Fibroblast of villous mesenchyme (primary cell): ENCODE results near the gene C11orf68. TPM values are rescaled to one million over a fixed set of nuclear protein-coding genes. Genes with fewer than 3 reads are reported as not detected.

Experiments used
- total RNA-seq: library from RNA; depleted of rRNA; stranded (reverse); fragments of >200 nt; gene quantifications from 2 replicates; pipeline ENCODE4 v1.2.3, GENCODE V29; 2012

C11orf68 gene
- total RNA-seq, 1 donor, result 31.5 TPM

Other genes with a start within 250 kb of the C11orf68 start
- gene KAT5, start 206.8 kb downstream of the C11orf68 start, total RNA-seq, result 33.2 and 42.2 TPM in 2 replicates
- gene RNASEH2C, start 198.3 kb downstream of the C11orf68 start, total RNA-seq, result 41.5 and 44.1 TPM in 2 replicates
- 13.8 and 16.4 TPM in 2 replicates for gene AP5B1, start 138.1 kb downstream of the C11orf68 start, total RNA-seq
- not detected in 2 replicates for gene OVOL1, start 132.0 kb downstream of the C11orf68 start, total RNA-seq
- gene SNX32, start 85.1 kb downstream of the C11orf68 start, total RNA-seq, result under 0.01 TPM in 1 of 2 replicates, not detected in the other
- gene CFL1, start 60.9 kb downstream of the C11orf68 start, total RNA-seq, result 1,115 and 1,444 TPM in 2 replicates
- gene MUS81, start 58.6 kb downstream of the C11orf68 start, total RNA-seq, result 71.2 and 75.7 TPM in 2 replicates
- 77.7 and 79.6 TPM in 2 replicates for gene EFEMP2, start 46.3 kb downstream of the C11orf68 start, total RNA-seq
- gene CTSW, start 39.2 kb downstream of the C11orf68 start, total RNA-seq, result 0.43 TPM in 1 of 2 replicates, not detected in the other
- 144 and 158 TPM in 2 replicates for gene FIBP, start 30.6 kb downstream of the C11orf68 start, total RNA-seq
- gene CCDC85B, start 28.4 kb downstream of the C11orf68 start, total RNA-seq, result 37.1 and 49.0 TPM in 2 replicates
- gene FOSL1, start 18.7 kb downstream of the C11orf68 start, total RNA-seq, result 18.0 and 41.0 TPM in 2 replicates
- 216 and 218 TPM in 2 replicates for gene DRAP1, start 364 bp upstream of the C11orf68 start, total RNA-seq
- gene TSGA10IP, start 26.4 kb upstream of the C11orf68 start, total RNA-seq, result not detected in 2 replicates
- gene SART1, start 42.7 kb upstream of the C11orf68 start, total RNA-seq, result 25.5 and 26.7 TPM in 2 replicates
- 34.8 and 35.4 TPM in 2 replicates for gene EIF1AD, start 83.1 kb upstream of the C11orf68 start, total RNA-seq
- 19.9 and 24.8 TPM in 2 replicates for gene BANF1, start 83.4 kb upstream of the C11orf68 start, total RNA-seq
- gene CST6, start 92.9 kb upstream of the C11orf68 start, total RNA-seq, result under 0.01 TPM in 1 of 2 replicates, not detected in the other
- under 0.01 and 0.43 TPM in 2 replicates for gene CATSPER1, start 107.4 kb upstream of the C11orf68 start, total RNA-seq
- under 0.01 TPM in 1 of 2 replicates, not detected in the other for gene GAL3ST3, start 130.1 kb upstream of the C11orf68 start, total RNA-seq
- 130 and 151 TPM in 2 replicates for gene SF3B2, start 133.3 kb upstream of the C11orf68 start, total RNA-seq
- gene PACS1, start 151.2 kb upstream of the C11orf68 start, total RNA-seq, result 36.7 and 41.2 TPM in 2 replicates